ENCODE results near the gene SAP30BP.

Gene SAP30BP

DNA sequence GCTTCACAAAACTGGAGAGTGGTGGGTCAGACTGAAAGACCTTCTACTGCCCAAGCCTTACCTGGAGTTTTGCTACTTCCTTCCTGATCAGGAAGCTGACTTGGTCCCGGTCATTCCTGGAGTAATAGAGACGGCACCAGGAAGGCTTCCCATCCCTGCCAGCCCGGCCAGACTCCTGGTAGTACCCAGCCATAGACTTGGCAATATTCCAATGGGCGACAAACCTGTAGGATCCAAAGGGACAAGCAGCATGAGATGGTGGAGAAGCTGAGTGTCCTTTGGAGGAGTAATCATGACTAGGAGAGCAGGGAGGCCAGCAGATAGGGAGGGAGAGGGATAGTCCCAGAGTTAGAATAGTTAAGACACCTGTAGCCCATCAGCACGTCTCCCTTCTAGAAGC is 8.9 kb upstream of the SAP30BP start:
- H3K4me3 ChIP-seq (ENCODE audit: low read depth, low read length): no peak overlapping the region
- no peak for DNase-seq (ENCODE audit: low read depth)
- TF ChIP-seq, protein P1, sequence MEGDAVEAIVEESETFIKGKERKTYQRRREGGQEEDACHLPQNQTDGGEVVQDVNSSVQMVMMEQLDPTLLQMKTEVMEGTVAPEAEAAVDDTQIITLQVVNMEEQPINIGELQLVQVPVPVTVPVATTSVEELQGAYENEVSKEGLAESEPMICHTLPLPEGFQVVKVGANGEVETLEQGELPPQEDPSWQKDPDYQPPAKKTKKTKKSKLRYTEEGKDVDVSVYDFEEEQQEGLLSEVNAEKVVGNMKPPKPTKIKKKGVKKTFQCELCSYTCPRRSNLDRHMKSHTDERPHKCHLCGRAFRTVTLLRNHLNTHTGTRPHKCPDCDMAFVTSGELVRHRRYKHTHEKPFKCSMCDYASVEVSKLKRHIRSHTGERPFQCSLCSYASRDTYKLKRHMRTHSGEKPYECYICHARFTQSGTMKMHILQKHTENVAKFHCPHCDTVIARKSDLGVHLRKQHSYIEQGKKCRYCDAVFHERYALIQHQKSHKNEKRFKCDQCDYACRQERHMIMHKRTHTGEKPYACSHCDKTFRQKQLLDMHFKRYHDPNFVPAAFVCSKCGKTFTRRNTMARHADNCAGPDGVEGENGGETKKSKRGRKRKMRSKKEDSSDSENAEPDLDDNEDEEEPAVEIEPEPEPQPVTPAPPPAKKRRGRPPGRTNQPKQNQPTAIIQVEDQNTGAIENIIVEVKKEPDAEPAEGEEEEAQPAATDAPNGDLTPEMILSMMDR (IDR thresholded peaks at IDR 0.05; ENCODE audit: control insufficient read depth, extremely low read depth, insufficient read depth): no peak

GRCh38 chr17:75661531-75661930 is 5.6 kb upstream of the SAP30BP start:
- TF ChIP-seq, protein P1 (IDR thresholded peaks at IDR 0.05; ENCODE audit: control insufficient read depth, extremely low read depth, insufficient read depth): no peak
- no peak for DNase-seq (ENCODE audit: low read depth)
- H3K4me3 ChIP-seq (ENCODE audit: low read depth, low read length): no peak overlapping the region

DNA sequence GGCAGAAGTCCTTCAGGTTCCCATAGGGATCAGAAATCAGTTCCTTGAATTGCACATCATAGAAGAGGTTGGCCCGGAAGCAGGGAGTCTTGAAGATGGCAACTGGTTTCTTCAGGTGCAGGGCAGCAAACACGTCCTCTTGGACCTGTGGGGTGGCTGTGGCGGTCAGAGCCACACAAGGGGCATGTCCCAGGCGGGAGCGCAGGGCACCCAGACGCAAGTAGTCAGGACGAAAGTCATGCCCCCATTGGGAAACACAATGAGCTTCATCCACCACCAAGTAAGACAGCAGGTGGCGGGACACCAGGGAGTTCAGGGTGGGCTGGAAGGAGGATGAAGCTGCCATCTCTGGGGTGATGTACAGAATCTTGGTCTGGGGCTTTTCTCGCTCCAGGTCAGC is 4.6 kb upstream of the SAP30BP start:
- no peak for DNase-seq (ENCODE audit: low read depth)
- TF ChIP-seq, protein P1 (IDR thresholded peaks at IDR 0.05; ENCODE audit: control insufficient read depth, extremely low read depth, insufficient read depth): no peak

DNA sequence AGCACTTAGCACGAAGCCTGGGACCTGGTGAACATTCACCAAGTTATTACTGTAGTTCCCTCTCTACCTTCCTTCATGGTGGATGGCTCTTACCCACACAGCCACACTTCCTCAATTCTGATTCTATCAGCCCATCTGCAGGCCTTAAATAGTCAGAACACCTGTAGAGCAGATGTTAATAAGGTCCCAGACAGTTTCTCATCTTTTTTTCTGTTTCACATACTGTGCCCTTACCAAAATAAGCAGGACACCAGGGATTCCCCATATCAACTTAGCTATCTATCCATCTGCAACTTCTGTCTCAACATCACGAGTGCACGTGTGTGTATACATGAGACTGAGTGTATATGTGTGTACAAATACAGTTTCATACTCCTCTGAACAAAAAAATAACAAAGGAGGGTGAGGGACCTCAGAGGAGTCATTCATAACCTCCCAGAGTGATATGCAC is 3.0 kb upstream of the SAP30BP start:
- DNase-seq (ENCODE audit: low read depth): no peak
- TF ChIP-seq, protein P1 (IDR thresholded peaks at IDR 0.05; ENCODE audit: control insufficient read depth, extremely low read depth, insufficient read depth): no peak
- H3K4me3 ChIP-seq (ENCODE audit: low read depth, low read length): no peak overlapping the region

More for the DNA sequence above, 4.6 kb upstream of the SAP30BP start:
- H3K4me3 ChIP-seq (ENCODE audit: low read depth, low read length): no peak overlapping the region

GRCh38 chr17:75665981-75666380 is 1.2 kb upstream of the SAP30BP start:
- H3K4me3 ChIP-seq (ENCODE audit: low read depth, low read length): peak overlapping the region; percentile 99
- no peak for DNase-seq (ENCODE audit: low read depth)
- TF ChIP-seq, protein P1 (IDR thresholded peaks at IDR 0.05; ENCODE audit: control insufficient read depth, extremely low read depth, insufficient read depth): no peak

GRCh38 chr17:75667825-75668224 is 687 bp downstream of the SAP30BP start:
- TF ChIP-seq, protein P1 (IDR thresholded peaks at IDR 0.05; ENCODE audit: control insufficient read depth, extremely low read depth, insufficient read depth): no peak
- DNase-seq (ENCODE audit: low read depth): no peak
- H3K4me3 ChIP-seq (ENCODE audit: low read depth, low read length): peak overlapping the region; percentile 99

GRCh38 chr17:75668489-75668888 is 1.4 kb downstream of the SAP30BP start:
- DNase-seq (ENCODE audit: low read depth): no peak
- TF ChIP-seq, protein P1 (IDR thresholded peaks at IDR 0.05; ENCODE audit: control insufficient read depth, extremely low read depth, insufficient read depth): no peak
- peak overlapping the region; percentile 99 for H3K4me3 ChIP-seq (ENCODE audit: low read depth, low read length)

Data from LNCaP clone FGC (cell line).